ENCODE data around the gene FMN1.

FMN1 gene

GRCh38 chr15:32796856-32797255 lies 397.7 kb downstream of the FMN1 start:
- H3K4me1 Mint-ChIP-seq = no peaks in the 10 kb centered on the region
- H3K4me3 Mint-ChIP-seq = no peak overlapping the region
- H3K36me3 Mint-ChIP-seq = no peaks in the 10 kb centered on the region
- peaks cover 2% of the 10 kb centered on the region for H3K27me3 Mint-ChIP-seq
- no peak overlapping the region for H3K27ac Mint-ChIP-seq
- no peaks in the 10 kb centered on the region for H3K9me3 Mint-ChIP-seq

- H3K27ac Mint-ChIP-seq = no peak overlapping the region
Measured at GRCh38 chr15:32794973-32795372, 399.5 kb downstream of the FMN1 start.

GRCh38 chr15:32792436-32792835 lies 402.1 kb downstream of the FMN1 start:
- H3K27me3 Mint-ChIP-seq = peaks cover 3% of the 10 kb centered on the region
- no peak overlapping the region for H3K4me3 Mint-ChIP-seq
- no peaks in the 10 kb centered on the region for H3K4me1 Mint-ChIP-seq
- no peaks in the 10 kb centered on the region for H3K36me3 Mint-ChIP-seq
- no peak overlapping the region for H3K27ac Mint-ChIP-seq
- no peaks in the 10 kb centered on the region for H3K9me3 Mint-ChIP-seq

More at GRCh38 chr15:32794973-32795372, 399.5 kb downstream of the FMN1 start:
- H3K4me3 Mint-ChIP-seq = no peak overlapping the region
- H3K27me3 Mint-ChIP-seq = peaks cover 3% of the 10 kb centered on the region
- H3K4me1 Mint-ChIP-seq = no peaks in the 10 kb centered on the region
- H3K9me3 Mint-ChIP-seq = no peaks in the 10 kb centered on the region
- no peaks in the 10 kb centered on the region for H3K36me3 Mint-ChIP-seq

GRCh38 chr15:32790352-32790999 lies 404.0 kb downstream of the FMN1 start:
- peaks cover 7% of the 10 kb centered on the region for H3K27me3 Mint-ChIP-seq
- H3K4me3 Mint-ChIP-seq = no peak overlapping the region
- H3K9me3 Mint-ChIP-seq = no peaks in the 10 kb centered on the region
- H3K36me3 Mint-ChIP-seq = no peaks in the 10 kb centered on the region
- H3K4me1 Mint-ChIP-seq = no peaks in the 10 kb centered on the region
- H3K27ac Mint-ChIP-seq = no peak overlapping the region

GRCh38 chr15:32787949-32788348 lies 406.6 kb downstream of the FMN1 start:
- H3K27me3 Mint-ChIP-seq = peaks cover 7% of the 10 kb centered on the region
- no peaks in the 10 kb centered on the region for H3K9me3 Mint-ChIP-seq
- no peaks in the 10 kb centered on the region for H3K4me1 Mint-ChIP-seq
- no peaks in the 10 kb centered on the region for H3K36me3 Mint-ChIP-seq
- H3K27ac Mint-ChIP-seq = no peak overlapping the region
- no peak overlapping the region for H3K4me3 Mint-ChIP-seq

- H3K27ac Mint-ChIP-seq = no peak overlapping the region
Measured at GRCh38 chr15:32786906-32787305, 407.6 kb downstream of the FMN1 start.

GRCh38 chr15:32784581-32784980 lies 409.9 kb downstream of the FMN1 start:
- Mint-ChIP-seq H3K4me3 (no peak overlapping the region), H3K27ac (no peak overlapping the region), H3K27me3 (peaks cover 6% of the 10 kb centered on the region), H3K36me3 (no peaks in the 10 kb centered on the region), H3K4me1 (no peaks in the 10 kb centered on the region), H3K9me3 (no peaks in the 10 kb centered on the region)

More at GRCh38 chr15:32786906-32787305, 407.6 kb downstream of the FMN1 start:
- Mint-ChIP-seq H3K9me3 (no peaks in the 10 kb centered on the region), H3K27me3 (peaks cover 5% of the 10 kb centered on the region), H3K4me3 (no peak overlapping the region), H3K4me1 (no peaks in the 10 kb centered on the region), H3K36me3 (no peaks in the 10 kb centered on the region)

GRCh38 chr15:32781781-32782180 lies 412.7 kb downstream of the FMN1 start:
- H3K9me3 Mint-ChIP-seq = peaks cover 5% of the 10 kb centered on the region
- no peak overlapping the region for H3K4me3 Mint-ChIP-seq
- peaks cover 6% of the 10 kb centered on the region for H3K27me3 Mint-ChIP-seq
- no peaks in the 10 kb centered on the region for H3K4me1 Mint-ChIP-seq
- H3K36me3 Mint-ChIP-seq = no peaks in the 10 kb centered on the region
- H3K27ac Mint-ChIP-seq = no peak overlapping the region

- no peaks in the 10 kb centered on the region for H3K4me1 Mint-ChIP-seq
- peaks cover 5% of the 10 kb centered on the region for H3K9me3 Mint-ChIP-seq
- no peak overlapping the region for H3K27ac Mint-ChIP-seq
- H3K36me3 Mint-ChIP-seq = no peaks in the 10 kb centered on the region
- peaks cover 11% of the 10 kb centered on the region for H3K27me3 Mint-ChIP-seq
- H3K4me3 Mint-ChIP-seq = no peak overlapping the region
Measured at GRCh38 chr15:32778391-32779176, 415.9 kb downstream of the FMN1 start.

GRCh38 chr15:32775103-32775502 lies 419.4 kb downstream of the FMN1 start:
- H3K27me3 Mint-ChIP-seq = peaks cover 8% of the 10 kb centered on the region
- H3K27ac Mint-ChIP-seq = no peak overlapping the region
- H3K4me3 Mint-ChIP-seq = no peak overlapping the region
- H3K9me3 Mint-ChIP-seq = peaks cover 5% of the 10 kb centered on the region
- H3K4me1 Mint-ChIP-seq = no peaks in the 10 kb centered on the region
- H3K36me3 Mint-ChIP-seq = no peaks in the 10 kb centered on the region

- Mint-ChIP-seq H3K4me3 (no peak overlapping the region), H3K27ac (no peak overlapping the region), H3K4me1 (no peaks in the 10 kb centered on the region), H3K9me3 (peaks cover 5% of the 10 kb centered on the region), H3K27me3 (peaks cover 6% of the 10 kb centered on the region), H3K36me3 (no peaks in the 10 kb centered on the region)
Measured at GRCh38 chr15:32774022-32774421, 420.5 kb downstream of the FMN1 start.

GRCh38 chr15:32767236-32767635 lies 427.3 kb downstream of the FMN1 start:
- Mint-ChIP-seq H3K9me3 (no peaks in the 10 kb centered on the region), H3K27me3 (peaks cover 3% of the 10 kb centered on the region), H3K4me1 (no peaks in the 10 kb centered on the region), H3K4me3 (no peak overlapping the region), H3K36me3 (no peaks in the 10 kb centered on the region), H3K27ac (no peak overlapping the region)

GRCh38 chr15:32766101-32766500 lies 428.4 kb downstream of the FMN1 start:
- no peaks in the 10 kb centered on the region for H3K4me1 Mint-ChIP-seq
- H3K4me3 Mint-ChIP-seq = no peak overlapping the region
- H3K36me3 Mint-ChIP-seq = no peaks in the 10 kb centered on the region
- H3K9me3 Mint-ChIP-seq = no peaks in the 10 kb centered on the region
- H3K27ac Mint-ChIP-seq = no peak overlapping the region
- H3K27me3 Mint-ChIP-seq = peaks cover 11% of the 10 kb centered on the region

GRCh38 chr15:32765236-32765635 lies 429.3 kb downstream of the FMN1 start:
- Mint-ChIP-seq H3K9me3 (no peaks in the 10 kb centered on the region), H3K4me3 (no peak overlapping the region), H3K27me3 (peaks cover 15% of the 10 kb centered on the region), H3K27ac (no peak overlapping the region), H3K4me1 (no peaks in the 10 kb centered on the region), H3K36me3 (no peaks in the 10 kb centered on the region)

- no peaks in the 10 kb centered on the region for H3K4me1 Mint-ChIP-seq
- H3K27ac Mint-ChIP-seq = no peak overlapping the region
- peaks cover 17% of the 10 kb centered on the region for H3K27me3 Mint-ChIP-seq
- no peaks in the 10 kb centered on the region for H3K9me3 Mint-ChIP-seq
- H3K36me3 Mint-ChIP-seq = no peaks in the 10 kb centered on the region
- no peak overlapping the region for H3K4me3 Mint-ChIP-seq
Measured at GRCh38 chr15:32763295-32763694, 431.2 kb downstream of the FMN1 start.

- H3K4me3 Mint-ChIP-seq = no peak overlapping the region
- H3K27me3 Mint-ChIP-seq = peaks cover 30% of the 10 kb centered on the region
- no peaks in the 10 kb centered on the region for H3K4me1 Mint-ChIP-seq
- peaks cover 6% of the 10 kb centered on the region for H3K9me3 Mint-ChIP-seq
- no peaks in the 10 kb centered on the region for H3K36me3 Mint-ChIP-seq
- H3K27ac Mint-ChIP-seq = no peak overlapping the region
Measured at GRCh38 chr15:32757426-32757825, 437.1 kb downstream of the FMN1 start.
